HEK293 (cell line): ENCODE results near the gene HPCAL1.

Experiments
- CTCF ChIA-PET: fragments of 350-600 bp; formaldehyde crosslinking; extraction: SDS; loops from one replicate; lab custom pipeline; 2021; ENCODE audit warnings: antibody characterized with exemption; lab: Yijun Ruan, JAX
- POLR2A ChIA-PET: fragments of 300-600 bp; formaldehyde crosslinking; extraction: SDS; loops from one replicate; lab custom pipeline; 2020; ENCODE audit warnings: antibody characterized with exemption, inconsistent platforms; lab: Yijun Ruan, JAX
- H3K27ac ChIP-seq: fragments of 200-500 bp; sonication (Bioruptor generic); 2 replicates; pipeline ENCODE4 v1.5.1; 2014; ENCODE audit warnings: low read depth, low read length, control low read depth, inconsistent platforms; ENCODE audit errors: extremely low read depth
- H3K36me3 ChIP-seq, 2 experiments: fragments of 200-500 bp in 1 of 2; sonication (Bioruptor generic) in 1 of 2; 1 replicate in 1 of 2; 2 replicates in 1 of 2; pipeline ENCODE4 v1.5.1; 2014 to 2017; ENCODE audit warnings: inconsistent platforms in 2 of 2, low read length in 2 of 2; ENCODE audit not compliant: control insufficient read depth in 2 of 2, insufficient read depth in 1 of 2
- H3K4me1 ChIP-seq: fragments of 200-500 bp; sonication (Bioruptor generic); 2 replicates; pipeline ENCODE4 v1.5.1; 2014; ENCODE audit warnings: mild to moderate bottlenecking, low read length, inconsistent platforms; ENCODE audit not compliant: control insufficient read depth, insufficient read depth
- H3K4me3 ChIP-seq: 2 replicates; pipeline ENCODE4 v1.5.1; 2011; ENCODE audit warnings: low read depth, mild to moderate bottlenecking, control low read depth, low read length, moderate library complexity
- H3K9me3 ChIP-seq: fragments of 200-500 bp; sonication (Bioruptor generic); 2 replicates; pipeline ENCODE4 v1.5.1; 2014; ENCODE audit warnings: low read depth, low read length, inconsistent platforms; ENCODE audit not compliant: control insufficient read depth, insufficient read depth
- HOXA7 ChIP-seq: sonication (generic); formaldehyde crosslinking; IDR thresholded peaks from 2 replicates; pipeline ENCODE4 v1.8.1; 2022; ENCODE audit warnings: missing genetic modification reagents, borderline replicate concordance
- KLF1 ChIP-seq: fragments of 450-650 bp; formaldehyde crosslinking; IDR thresholded peaks from 2 replicates; pipeline ENCODE4 v1.5.1; 2016; ENCODE audit warnings: missing biosample characterization, missing genetic modification characterization
- TCF7L2 ChIP-seq: IDR thresholded peaks from 2 replicates; pipeline ENCODE4 v1.6.1; 2011; ENCODE audit warnings: low read depth, mild to moderate bottlenecking, inconsistent platforms, low read length, moderate library complexity, borderline replicate concordance
- ZBTB8A ChIP-seq: fragments of 450-650 bp; formaldehyde crosslinking; IDR thresholded peaks from 2 replicates; pipeline ENCODE4 v1.5.1; 2016; ENCODE audit warnings: missing biosample characterization, missing genetic modification characterization
- ZNF133 ChIP-seq: fragments of 450-650 bp; formaldehyde crosslinking; IDR thresholded peaks from 2 replicates; pipeline ENCODE4 v1.5.1; 2016; ENCODE audit warnings: missing biosample characterization, missing genetic modification characterization
- ZNF16 ChIP-seq: fragments of 450-650 bp; formaldehyde crosslinking; IDR thresholded peaks from 2 replicates; pipeline ENCODE4 v1.5.1; 2016; ENCODE audit warnings: low read depth, missing biosample characterization, missing genetic modification characterization
- ZNF174 ChIP-seq: fragments of 450-650 bp; formaldehyde crosslinking; IDR thresholded peaks from 2 replicates; pipeline ENCODE4 v1.5.0; 2017; ENCODE audit warnings: missing biosample characterization, mild to moderate bottlenecking, missing genetic modification characterization
- ZNF184 ChIP-seq: fragments of 450-650 bp; IDR thresholded peaks from 2 replicates; pipeline ENCODE4 v1.5.1; 2018; ENCODE audit warnings: missing biosample characterization, mild to moderate bottlenecking, missing genetic modification characterization
- ZNF2 ChIP-seq: fragments of 450-650 bp; formaldehyde crosslinking; IDR thresholded peaks from 2 replicates; pipeline ENCODE4 v1.5.1; 2016; ENCODE audit warnings: missing biosample characterization, missing genetic modification characterization
- ZNF292 ChIP-seq: fragments of 450-650 bp; formaldehyde crosslinking; IDR thresholded peaks from 2 replicates; pipeline ENCODE4 v1.5.1; 2016; ENCODE audit warnings: low read depth, missing biosample characterization, missing genetic modification characterization, borderline replicate concordance
- ZNF610 ChIP-seq: fragments of 450-650 bp; formaldehyde crosslinking; IDR thresholded peaks from 2 replicates; pipeline ENCODE4 v1.5.1; 2016; ENCODE audit warnings: missing biosample characterization, missing genetic modification characterization, borderline replicate concordance
- ZNF664 ChIP-seq: fragments of 450-650 bp; formaldehyde crosslinking; IDR thresholded peaks from 2 replicates; pipeline ENCODE4 v1.5.1; 2016; ENCODE audit warnings: missing biosample characterization, missing genetic modification characterization
- ZSCAN16 ChIP-seq: fragments of 450-650 bp; formaldehyde crosslinking; IDR thresholded peaks from 2 replicates; pipeline ENCODE4 v1.5.1; 2016; ENCODE audit warnings: missing biosample characterization, missing genetic modification characterization
- TF ChIP-seq, protein P1 (sequence below): fragments of 450-650 bp; formaldehyde crosslinking; IDR thresholded peaks from 2 replicates; pipeline ENCODE4 v1.5.1; 2016; ENCODE audit warnings: missing biosample characterization, missing genetic modification characterization
- TF ChIP-seq, protein P2 (sequence below): fragments of 450-650 bp; formaldehyde crosslinking; conservative IDR thresholded peaks from 2 replicates; pipeline ENCODE4 v1.5.1; 2016; ENCODE audit warnings: low read depth, missing biosample characterization, missing genetic modification characterization
- TF ChIP-seq, protein P3 (sequence below): fragments of 450-650 bp; formaldehyde crosslinking; IDR thresholded peaks from 2 replicates; pipeline ENCODE4 v1.5.1; 2016; ENCODE audit warnings: missing biosample characterization, missing genetic modification characterization

Gene HPCAL1

DNA sequence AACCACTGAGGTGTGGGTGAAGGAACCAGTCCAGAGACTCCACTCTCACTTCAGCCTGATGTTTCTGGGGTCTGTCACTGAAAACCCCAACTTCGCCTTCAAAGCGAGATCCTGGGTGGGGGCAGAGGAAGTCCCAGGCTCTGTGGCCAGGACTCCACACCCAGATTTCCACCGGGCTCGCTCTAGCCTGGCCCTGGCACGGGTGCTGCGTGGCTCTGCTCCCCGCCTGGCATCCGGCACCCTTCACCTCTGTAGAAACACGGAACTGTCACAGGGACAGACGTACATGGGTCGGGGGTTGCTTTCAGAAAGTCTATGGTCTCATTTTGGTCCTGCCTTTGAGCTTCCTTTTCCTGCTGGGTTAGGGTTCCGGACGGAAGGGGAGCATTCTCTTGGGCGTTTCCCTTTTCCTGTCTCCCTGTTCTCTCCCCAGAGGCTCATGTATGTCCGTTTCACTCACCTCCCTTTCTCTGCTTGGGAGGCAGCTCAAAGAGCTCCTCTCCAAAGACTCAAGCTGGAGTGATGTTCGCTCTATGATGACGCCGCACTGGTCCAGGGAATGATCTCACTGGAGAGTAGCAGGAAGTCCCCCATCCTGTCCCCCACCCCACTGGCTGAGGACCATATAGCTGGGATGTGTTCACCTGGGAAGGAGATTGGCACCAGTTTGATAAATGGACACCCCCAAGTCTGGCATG, 103.9 kb downstream of the HPCAL1 start:
- H3K27ac ChIP-seq = no peak overlapping the region
- no peak overlapping the region for H3K4me3 ChIP-seq
- ChIA-PET POLR2A (no interaction called here), CTCF (interaction anchor here (3.0 to 4.2 kb wide), 2 partner anchors 28 to 334 kb away, joined by 14 to 50 read pairs; no protein-coding TSS in a partner anchor)
- no peaks in the 10 kb centered on the region for H3K9me3 ChIP-seq
- TF ChIP-seq KLF1 (tag by site-specific recombination) (no peak), ZNF610 (tag by site-specific recombination) (no peak), TCF7L2 (no peak), ZNF292 (tag by site-specific recombination) (no peak), ZNF16 (tag by site-specific recombination) (no peak), ZNF2 (tag by site-specific recombination) (no peak), ZBTB8A (tag by site-specific recombination) (no peak)
- TF ChIP-seq, protein P1, sequence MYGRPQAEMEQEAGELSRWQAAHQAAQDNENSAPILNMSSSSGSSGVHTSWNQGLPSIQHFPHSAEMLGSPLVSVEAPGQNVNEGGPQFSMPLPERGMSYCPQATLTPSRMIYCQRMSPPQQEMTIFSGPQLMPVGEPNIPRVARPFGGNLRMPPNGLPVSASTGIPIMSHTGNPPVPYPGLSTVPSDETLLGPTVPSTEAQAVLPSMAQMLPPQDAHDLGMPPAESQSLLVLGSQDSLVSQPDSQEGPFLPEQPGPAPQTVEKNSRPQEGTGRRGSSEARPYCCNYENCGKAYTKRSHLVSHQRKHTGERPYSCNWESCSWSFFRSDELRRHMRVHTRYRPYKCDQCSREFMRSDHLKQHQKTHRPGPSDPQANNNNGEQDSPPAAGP = no peak
- TF ChIP-seq, protein P2, sequence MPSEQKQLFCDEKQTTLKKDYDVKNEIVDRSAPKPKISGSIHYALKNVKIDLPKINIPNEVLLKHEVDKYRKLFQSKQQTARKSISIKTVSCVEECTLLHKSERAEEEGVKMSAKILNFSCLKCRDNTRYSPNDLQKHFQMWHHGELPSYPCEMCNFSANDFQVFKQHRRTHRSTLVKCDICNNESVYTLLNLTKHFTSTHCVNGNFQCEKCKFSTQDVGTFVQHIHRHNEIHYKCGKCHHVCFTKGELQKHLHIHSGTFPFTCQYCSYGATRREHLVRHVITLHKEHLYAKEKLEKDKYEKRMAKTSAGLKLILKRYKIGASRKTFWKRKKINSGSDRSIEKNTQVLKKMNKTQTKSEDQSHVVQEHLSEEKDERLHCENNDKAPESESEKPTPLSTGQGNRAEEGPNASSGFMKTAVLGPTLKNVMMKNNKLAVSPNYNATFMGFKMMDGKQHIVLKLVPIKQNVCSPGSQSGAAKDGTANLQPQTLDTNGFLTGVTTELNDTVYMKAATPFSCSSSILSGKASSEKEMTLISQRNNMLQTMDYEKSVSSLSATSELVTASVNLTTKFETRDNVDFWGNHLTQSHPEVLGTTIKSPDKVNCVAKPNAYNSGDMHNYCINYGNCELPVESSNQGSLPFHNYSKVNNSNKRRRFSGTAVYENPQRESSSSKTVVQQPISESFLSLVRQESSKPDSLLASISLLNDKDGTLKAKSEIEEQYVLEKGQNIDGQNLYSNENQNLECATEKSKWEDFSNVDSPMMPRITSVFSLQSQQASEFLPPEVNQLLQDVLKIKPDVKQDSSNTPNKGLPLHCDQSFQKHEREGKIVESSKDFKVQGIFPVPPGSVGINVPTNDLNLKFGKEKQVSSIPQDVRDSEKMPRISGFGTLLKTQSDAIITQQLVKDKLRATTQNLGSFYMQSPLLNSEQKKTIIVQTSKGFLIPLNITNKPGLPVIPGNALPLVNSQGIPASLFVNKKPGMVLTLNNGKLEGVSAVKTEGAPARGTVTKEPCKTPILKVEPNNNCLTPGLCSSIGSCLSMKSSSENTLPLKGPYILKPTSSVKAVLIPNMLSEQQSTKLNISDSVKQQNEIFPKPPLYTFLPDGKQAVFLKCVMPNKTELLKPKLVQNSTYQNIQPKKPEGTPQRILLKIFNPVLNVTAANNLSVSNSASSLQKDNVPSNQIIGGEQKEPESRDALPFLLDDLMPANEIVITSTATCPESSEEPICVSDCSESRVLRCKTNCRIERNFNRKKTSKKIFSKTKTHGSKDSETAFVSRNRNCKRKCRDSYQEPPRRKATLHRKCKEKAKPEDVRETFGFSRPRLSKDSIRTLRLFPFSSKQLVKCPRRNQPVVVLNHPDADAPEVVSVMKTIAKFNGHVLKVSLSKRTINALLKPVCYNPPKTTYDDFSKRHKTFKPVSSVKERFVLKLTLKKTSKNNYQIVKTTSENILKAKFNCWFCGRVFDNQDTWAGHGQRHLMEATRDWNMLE (tag by site-specific recombination) = no peak
- no peaks in the 10 kb centered on the region for H3K36me3 ChIP-seq
- H3K4me1 ChIP-seq = no peaks in the 10 kb centered on the region

DNA sequence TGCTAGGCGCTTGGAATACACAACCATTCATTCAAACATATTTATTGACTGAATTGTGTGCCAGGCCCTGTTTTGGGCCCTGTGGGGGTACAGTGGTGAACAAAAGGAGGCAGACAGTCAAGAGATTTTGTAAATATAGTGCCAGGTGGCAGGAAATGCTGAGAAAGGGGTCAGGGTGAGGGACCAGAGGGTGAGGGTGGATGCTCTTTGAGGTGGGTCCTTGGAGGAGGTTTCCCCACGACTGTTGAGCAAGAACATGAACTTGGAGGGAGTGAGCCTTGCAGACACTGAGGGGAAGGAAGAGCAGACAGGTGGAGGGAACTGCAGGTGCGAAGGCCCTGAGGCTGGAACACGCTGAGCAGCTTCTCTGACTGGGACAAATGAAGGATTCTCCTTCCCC, 104.7 kb downstream of the HPCAL1 start:
- TF ChIP-seq ZNF133 (tag by site-specific recombination) = no peak
- TF ChIP-seq, protein P3, sequence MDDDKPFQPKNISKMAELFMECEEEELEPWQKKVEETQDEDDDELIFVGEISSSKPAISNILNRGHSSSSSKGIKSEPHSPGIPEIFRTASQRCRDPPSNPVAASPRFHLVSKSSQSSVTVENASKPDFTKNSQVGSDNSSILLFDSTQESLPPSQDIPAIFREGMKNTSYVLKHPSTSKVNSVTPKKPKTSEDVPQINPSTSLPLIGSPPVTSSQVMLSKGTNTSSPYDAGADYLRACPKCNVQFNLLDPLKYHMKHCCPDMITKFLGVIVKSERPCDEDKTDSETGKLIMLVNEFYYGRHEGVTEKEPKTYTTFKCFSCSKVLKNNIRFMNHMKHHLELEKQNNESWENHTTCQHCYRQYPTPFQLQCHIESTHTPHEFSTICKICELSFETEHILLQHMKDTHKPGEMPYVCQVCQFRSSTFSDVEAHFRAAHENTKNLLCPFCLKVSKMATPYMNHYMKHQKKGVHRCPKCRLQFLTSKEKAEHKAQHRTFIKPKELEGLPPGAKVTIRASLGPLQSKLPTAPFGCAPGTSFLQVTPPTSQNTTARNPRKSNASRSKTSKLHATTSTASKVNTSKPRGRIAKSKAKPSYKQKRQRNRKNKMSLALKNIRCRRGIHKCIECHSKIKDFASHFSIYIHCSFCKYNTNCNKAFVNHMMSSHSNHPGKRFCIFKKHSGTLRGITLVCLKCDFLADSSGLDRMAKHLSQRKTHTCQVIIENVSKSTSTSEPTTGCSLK (tag by site-specific recombination) = no peak
- TF ChIP-seq ZSCAN16 (tag by site-specific recombination) = no peak
- TF ChIP-seq HOXA7 (CRISPR knock-in tag) = no peak
- no peak for TF ChIP-seq ZNF174 (tag by site-specific recombination)
- TF ChIP-seq ZNF184 (tag by site-specific recombination) = no peak
- no peak for TF ChIP-seq ZNF664
- CTCF ChIA-PET = interaction anchor here (0.6 to 4.2 kb wide), 10 partner anchors 16 to 335 kb away, joined by 3 to 71 read pairs (median 7); partner anchors contain the start of gene RRM2
- Histone ChIP-seq H3K36me3 (no peaks in the 10 kb centered on the region), H3K4me3 (no peak overlapping the region), H3K9me3 (no peaks in the 10 kb centered on the region), H3K4me1 (no peaks in the 10 kb centered on the region), H3K27ac (no peak overlapping the region)
- POLR2A ChIA-PET = no interaction called here
